Right kidney (tissue), 1 donor: Measurements from ENCODE around the gene DTNA.
A peak's percentile ranks its signal among the peaks of the same experiment; 100 is the strongest.

Source experiments
- DNase-seq: peaks from one replicate; pipeline ENCODE4 v3.0.0-alpha.2; 2016

Gene DTNA

DNA sequence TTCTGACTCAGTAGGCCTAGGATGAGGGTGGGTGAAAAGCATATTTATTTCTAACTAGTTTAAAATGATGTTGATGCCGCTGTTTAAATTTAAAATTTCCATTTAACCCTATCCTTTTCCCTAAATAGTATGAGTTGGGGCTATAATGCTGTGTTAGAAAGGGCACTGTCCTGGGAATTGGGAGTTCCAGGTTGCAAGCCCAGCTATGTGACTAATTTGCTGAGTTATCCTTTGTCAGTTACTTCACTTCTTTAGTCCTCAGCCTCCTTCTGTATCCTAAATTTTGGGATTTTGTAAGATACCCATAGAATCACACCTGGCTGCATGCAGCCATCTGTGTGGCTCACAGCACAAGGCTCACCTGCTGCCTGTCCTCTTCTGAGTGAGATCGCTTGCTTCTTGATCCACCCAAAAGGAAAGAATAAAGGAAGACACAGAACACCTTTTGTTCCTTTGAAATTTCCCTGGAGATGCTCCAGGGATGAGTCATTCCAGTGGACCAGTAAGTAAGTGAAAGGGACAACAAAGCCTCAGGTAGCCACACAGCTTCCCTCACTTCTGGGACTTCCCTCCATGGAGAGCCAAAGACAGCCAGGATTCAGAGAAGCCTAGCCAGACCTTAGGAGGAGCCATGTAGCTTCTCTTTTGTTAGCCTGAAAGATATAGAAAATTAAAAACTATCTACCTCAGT, 97.2 kb downstream of the DTNA start:
- no peak for DNase-seq

DNA sequence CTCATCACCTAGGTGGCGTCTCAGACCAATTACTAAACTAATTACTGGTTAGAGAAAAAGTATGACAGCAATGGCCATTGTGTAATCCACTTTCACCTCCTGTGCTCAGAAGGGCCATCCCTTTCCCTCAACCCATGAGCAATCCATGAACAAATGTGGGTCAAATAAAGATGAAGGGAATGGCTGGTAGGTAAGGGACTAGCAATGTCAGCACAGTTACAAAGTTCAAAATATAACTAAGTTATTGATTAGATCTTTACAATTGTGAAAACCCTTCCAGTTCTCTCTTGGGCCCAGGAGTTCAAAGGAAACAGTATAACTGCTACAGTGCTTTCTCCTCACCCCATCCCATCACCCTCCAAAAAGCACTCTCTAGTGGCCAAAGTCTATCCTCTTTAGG, 98.3 kb downstream of the DTNA start:
- no peak for DNase-seq

DNA sequence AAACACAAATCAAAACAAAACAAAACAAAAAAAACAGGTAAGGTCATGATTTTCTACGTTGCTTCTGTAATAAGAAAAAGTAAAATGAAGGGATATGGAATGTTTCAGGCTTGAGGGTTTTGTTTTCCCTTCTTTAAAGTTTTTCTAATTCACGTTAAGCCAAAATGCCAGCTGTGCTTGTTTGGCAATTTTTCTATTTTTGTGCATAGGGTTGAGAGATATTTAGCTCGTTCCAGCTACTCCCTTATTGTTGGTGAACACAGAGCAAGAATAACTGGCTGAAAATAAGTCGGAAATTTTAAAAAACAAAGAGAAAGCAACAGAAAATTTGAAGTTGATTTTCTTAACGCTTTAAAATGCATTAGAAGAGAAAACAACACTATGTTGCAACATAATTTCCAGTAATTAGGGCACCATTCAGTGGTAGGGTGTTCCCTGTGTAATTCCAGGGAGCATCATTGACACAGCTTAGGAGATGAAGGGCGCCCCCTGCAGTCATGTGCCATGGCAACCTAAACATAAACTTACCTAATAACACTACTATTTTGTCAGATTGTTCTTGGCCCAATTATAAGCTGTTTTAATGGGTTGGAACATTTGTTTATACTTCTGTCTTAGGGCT, 99.5 kb downstream of the DTNA start:
- DNase-seq: no peak

DNA sequence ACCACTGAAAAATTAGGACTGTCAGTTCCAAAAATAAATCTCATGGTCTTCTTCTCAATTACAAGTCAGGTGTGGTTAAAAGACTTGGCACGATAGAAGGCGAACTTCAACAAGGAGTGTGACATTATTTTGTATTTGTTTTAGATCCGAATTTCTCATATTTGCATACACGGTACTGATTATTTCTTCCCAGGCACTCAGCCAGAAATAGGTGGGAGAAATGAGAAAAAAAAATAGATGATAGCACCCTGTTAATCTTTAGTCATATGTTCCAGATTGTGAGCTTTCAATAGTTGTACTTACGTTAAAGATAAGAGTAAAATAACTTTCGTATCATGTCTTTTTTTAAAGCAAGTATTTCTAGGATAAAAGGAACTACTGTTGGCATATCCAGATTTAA, 106.1 kb downstream of the DTNA start:
- no peak for DNase-seq

DNA sequence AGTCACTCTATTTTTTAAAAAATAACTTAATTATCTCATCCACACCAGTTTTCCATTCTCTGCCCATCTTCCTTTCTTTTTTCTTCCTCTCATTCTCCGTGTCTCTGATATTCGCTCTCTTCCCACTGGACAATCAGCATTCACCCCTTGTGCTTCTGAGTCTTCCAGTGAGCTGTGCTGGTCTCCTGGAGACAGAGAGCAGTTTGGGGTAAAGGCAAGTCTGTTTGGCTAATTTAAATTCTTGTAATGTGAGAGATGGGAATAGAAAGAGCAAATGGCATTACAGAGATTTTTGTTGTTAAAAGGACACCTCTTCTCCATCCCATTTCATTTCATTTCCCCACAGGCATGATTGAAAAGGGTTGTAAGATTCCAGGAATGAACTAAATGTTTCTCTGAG, 107.5 kb downstream of the DTNA start:
- DNase-seq: no peak

DNA sequence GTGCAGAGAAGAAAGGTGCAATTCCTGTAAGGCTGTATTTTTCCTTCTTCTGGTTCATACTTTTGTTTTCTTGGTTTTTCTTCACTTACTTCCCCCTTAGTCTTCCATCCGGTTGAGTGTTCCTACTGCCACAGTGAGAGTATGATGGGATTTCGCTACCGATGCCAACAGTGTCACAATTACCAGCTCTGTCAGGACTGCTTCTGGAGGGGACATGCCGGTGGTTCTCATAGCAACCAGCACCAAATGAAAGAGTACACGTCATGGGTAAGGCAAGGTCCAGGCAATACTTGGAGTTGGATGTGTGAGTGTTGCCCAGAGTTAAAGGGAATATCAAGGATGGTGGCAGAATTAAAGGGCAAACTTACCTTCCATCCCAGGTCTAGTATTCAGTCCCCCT, 108.0 kb downstream of the DTNA start:
- no peak for DNase-seq

DNA sequence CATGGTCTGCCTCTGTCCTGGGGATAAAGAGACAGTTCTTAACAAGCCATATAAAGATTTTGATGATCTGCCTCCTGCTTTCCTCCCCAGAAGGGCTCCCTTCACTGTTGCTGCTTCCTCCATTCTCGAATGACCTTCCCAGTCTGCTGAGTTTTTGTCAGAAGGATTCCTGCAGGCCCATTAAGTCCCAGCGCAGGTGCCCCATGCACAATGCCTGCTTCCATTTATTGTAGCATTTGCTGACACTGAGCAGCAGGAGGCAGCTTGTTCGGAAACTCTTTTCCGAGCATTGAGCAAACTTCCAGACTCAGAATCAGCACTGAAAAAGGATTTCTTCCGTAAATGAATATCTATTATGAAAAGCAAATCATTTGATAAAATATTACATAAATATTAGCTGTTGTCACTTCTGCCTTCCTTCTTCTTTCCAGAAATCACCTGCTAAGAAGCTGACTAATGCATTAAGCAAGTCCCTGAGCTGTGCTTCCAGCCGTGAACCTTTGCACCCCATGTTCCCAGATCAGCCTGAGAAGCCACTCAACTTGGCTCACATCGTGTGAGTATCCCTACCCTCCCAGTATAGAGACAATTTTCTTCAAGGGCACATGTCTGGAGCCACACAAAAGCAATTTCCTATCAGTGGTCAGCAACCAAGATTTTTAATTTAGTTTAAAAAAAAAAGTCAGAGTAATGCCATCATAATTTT, 110.4 kb downstream of the DTNA start:
- DNase-seq: no peak

DNA sequence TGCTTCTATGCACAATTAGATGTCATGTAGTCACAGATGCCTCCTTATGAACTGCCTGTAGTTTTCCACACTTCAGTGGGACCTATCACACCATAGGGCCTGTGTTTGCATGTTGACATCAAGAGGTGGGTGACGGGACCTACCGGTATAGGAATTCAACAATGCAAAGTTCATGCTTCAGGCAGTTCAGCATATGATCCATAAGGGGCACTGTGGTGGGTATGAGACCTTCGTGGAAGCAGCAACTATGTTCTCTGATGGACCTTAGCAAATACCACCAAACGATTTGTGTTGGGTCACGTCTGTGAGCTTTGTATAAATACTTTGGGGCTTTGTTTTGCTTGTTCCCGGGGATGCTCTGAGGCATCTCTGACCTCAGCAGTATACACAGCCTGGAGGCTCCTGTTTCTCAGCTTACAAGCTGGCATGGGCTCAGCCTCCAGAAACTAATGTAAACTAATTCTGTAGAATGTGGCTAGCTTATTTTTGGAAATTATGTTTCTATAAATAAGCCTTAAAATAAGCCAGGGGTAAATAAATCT, 111.6 kb downstream of the DTNA start:
- no peak for DNase-seq

DNA sequence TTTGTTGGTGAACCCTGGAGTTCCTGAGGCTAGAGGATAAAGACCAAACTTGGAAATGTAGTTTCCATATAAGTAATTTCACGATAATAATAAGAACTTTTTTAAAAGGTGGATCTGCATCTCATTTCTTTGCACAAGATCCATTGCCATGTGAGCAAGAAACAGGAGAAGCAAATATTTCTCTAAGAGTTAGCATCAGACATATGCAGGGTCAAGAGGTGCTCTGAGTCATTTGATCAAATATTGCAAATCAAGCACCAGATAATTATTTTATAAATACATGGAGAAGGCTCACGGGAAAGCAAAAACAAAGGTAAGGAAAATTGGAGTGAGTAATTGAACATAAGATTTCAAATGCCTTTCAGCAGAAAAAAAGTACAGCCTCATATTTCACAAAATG, 118.0 kb downstream of the DTNA start:
- no peak for DNase-seq

DNA sequence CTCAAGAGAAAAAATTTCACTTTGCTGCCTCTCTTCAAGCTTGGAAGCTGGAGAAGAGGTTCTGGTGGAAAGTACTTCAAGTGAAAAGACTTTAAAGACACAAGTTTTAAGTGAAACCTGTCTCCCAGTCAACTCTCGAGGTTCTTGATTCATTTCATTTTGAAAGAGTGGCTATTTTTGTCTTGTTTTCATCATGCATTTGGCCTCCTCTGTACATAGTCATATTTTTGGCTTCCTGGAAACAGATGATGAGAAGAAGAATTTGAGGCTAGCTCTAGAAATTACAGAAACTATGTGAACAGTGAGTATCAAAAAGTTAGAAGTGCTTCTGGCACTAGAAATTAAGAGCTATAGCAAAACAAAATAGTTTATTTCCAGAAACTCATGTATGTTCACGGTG, 124.8 kb downstream of the DTNA start:
- DNase-seq: no peak

DNA sequence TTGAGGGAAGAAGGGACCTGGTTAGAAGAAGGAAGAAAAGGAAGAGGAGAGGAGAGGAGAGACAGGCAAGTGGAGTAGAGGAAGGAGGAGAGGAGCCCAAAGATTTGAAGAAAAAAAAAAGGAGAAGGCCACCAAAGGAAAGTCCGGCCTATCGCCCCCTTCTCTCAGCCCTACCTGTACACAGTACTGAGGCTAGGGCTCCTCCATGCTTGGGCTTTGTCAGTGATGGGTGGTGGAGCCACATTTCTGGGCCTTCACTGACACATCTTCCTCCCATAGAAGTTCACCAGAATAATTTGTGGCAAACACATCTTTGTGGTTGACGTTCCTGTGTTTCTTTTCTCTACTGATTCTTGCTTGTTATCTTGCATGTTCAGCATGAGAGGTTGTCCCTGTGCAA, 125.4 kb downstream of the DTNA start:
- DNase-seq: no peak

DNA sequence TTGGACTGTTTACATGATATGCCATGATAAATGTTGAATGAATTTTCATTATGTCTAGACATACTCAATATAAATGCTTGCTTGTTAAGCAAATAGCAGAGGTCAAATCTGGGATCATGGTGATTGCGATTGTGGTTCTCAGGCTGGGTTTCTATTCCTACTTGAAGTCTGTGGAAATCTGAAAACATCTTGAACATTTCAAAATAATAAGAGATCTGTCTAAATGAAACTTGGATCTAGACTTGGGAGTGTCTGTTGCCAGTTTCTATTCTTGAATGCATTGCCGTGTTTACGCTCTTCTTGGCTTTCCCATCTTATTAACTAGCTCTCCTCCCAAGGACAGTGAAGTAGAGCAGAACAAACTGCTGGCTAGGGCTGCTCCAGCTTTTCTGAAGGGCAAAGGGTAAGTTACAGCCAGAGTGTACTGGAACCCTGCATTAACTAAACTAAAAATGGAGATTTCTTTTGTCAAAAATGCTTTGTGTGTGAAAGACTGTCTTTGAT, 127.7 kb downstream of the DTNA start:
- DNase-seq: peak; percentile 15

DNA sequence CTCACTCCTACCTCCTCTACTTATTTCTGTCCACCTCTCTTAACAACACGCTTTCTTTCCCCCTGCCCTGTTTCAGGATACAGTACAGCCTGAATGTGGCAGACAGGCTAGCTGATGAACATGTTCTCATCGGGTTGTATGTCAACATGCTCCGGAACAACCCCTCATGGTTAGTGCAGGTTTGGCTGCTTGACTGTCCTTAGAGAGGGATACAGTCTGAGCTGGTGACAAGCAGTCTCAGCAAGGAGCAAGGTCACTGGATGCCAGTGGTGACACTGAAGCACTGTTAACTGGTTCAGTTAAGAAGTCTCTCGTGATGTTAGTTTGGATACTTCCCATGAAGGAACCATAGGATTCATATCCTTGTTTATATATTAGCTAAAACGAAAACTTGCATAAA, 128.6 kb downstream of the DTNA start:
- DNase-seq: no peak

DNA sequence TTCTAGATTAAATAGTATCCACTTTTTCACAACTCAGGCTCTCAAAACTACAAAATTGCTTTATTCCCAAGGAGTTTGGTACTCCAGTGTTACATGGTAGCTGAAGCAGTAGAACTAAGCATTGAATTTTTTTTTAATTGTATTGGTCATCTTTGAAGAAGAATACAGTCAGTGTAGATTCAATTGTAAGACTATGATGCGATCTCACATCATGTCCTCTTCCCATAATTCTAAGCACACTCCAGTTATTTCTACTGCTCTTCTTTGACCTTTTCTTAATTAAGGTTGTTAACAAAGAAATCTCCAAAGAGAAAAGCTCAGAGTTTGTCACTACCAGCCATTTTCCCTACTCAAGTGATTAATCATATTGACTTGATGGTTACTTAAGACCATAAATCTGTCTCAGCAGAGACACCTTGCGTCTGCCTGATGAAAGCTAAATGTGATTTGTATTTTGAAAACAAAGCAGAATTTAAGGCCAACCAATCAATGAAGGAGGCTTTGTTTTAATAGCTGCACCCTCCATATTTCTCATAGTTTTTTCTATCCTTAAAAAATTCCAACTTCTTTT, 130.2 kb downstream of the DTNA start:
- no peak for DNase-seq

DNA sequence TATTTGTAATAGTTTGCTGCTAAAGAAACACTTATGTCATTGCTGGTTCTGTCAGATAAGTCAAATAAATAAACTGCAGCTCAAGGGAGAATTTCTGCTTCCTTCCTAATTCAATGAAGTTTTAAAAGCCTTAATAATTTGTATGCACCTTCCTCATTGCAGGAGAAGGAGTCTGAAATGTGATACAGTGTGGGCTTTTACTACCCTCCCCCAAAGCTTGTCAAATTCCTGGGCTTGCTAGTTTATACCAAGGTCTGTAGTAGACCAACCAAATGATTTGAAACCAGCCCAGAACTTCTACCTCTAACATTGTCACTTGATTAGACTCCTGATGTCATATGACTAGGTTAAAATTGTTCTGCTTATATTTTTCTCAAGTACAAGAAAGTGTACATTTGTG, 131.8 kb downstream of the DTNA start:
- DNase-seq: no peak

DNA sequence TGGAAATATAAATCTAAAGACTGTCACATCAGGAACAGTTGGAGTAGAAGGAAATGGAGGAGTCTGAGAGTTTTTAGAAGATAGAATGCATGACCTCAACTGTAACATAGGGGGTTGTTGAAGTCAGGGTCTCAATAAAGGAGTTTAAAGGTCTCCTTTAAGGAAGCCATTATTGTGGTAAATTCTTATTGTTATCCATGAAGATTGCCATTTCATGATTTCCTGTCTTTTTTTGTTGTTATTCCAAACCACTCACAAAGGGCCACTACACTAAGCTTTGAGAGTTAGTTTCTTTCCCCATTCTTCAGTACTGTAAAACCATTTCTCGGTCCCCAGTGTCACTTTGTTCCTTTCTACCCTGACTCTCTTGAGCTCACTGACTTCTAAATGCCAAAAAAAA, 134.0 kb downstream of the DTNA start:
- DNase-seq: no peak

DNA sequence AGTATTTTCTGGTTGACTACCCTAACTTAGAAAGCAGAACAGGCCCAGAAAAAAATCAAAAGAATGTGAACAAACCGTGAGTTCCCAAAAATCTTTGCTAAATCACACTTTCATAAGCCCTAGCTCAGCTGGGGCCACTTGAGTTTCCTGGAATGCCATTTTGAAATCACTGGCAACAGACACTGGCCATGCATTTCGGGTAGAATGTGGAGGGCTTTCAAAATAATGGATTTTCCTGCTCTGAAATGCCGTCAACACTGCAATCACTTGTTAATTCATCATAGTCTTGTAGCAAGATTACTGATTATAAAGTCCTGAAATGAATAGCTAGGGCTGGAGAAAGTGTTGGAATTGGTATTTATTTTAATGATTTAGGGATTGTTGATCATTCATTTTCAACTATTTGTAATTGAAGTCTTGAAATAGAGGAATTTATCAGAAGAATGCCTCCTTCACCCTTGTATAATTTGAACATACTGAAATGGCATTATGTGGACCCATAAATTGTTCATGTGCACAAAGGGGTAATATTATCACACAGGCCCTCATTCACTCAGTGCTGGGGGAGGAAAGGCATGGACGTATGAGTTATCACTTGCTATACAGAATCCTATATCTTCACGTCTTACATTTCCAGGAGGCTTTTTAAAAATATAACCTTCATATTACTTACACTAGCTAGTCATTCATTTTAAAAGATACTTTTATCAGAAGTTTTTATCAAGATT, 134.8 kb downstream of the DTNA start:
- no peak for DNase-seq

DNA sequence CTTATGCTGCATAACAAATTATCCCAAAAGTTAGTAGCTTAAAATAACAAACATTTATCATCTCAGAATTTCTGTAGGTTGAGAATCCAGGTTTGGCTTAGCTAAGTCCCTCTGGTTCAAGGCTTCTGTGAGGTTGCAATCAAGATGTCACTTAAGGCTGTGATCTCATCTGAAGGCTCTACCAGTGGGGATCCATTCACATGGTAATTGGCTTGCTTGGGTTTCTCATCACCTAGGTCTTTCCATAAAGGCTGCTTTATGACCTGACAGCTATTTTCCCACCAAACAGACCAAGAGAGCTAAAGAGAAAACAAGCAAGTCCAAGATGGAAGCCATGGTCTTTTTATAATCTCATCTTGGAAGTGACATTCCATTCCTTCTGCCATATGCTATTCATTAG, 137.3 kb downstream of the DTNA start:
- DNase-seq: no peak

DNA sequence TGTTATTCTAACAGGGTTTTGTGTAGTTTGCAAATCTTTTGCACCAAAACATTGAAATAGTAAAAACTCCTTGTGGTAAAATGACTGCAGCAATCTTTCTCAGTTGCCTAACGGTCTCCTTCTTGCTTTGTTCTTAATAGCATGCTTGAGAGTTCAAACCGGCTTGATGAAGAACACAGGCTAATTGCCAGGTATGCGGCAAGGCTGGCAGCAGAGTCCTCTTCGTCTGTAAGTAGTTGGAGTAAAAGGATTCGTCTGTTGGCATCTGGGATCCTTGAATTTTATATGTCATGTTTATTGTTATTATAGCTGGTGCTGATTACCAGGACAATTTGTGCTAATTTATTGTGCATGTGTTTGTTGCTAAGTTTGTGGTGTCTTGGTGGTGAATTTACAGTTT, 138.1 kb downstream of the DTNA start:
- no peak for DNase-seq

DNA sequence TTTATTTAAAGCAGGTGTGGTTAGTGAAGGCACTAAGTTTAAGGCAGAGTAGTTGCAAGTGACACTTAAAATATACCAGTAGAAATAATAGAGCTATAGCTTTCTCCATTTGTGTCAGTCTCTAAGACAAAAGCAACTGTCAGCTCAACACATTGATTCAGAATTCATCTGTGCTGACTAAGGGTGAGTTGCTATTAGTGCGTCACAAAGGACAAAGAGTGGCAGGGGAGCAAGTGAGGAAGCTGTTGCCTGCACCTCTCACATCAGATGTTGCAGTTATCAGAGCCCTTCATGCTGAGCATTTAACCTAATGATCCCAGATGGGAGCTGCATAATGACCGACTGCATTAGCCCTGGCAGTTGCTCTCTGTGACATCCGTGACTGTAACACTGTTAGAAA, 138.6 kb downstream of the DTNA start:
- no peak for DNase-seq

DNA sequence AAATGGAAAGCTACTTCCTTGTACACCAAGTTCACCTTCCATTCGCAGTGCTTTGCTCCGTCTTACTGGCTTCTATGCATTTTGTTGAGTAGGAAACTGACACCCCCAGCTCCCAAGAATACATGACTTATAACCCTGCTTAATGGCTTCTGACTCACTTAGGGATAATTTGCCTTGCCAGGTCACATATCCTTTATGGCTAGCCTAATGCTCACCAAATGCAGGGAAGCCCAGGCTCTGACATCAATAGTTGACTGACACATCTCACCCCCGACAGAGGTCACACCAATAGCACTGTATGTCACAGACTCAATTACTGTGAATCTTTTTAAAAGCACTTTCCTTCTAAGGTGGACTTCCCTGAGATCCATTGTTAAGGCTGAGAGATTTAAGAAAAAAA, 147.2 kb downstream of the DTNA start:
- no peak for DNase-seq

DNA sequence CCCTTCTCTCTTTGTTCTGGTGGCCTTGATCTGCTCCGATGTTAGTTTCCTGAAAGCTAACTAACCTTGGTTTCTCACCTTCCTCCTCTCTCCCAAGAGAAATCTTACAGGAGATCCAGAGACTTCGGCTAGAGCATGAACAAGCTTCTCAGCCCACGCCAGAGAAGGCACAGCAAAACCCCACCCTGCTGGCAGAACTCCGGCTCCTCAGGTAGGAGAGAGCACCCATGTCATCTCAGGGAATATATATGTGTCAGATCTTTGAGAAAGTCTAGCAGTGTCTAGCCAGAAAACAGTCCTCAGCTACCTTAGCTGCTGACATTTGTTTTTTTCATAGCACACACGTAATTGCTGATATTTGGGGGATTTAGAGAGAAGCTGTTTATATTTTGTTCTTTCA, 148.1 kb downstream of the DTNA start:
- no peak for DNase-seq

DNA sequence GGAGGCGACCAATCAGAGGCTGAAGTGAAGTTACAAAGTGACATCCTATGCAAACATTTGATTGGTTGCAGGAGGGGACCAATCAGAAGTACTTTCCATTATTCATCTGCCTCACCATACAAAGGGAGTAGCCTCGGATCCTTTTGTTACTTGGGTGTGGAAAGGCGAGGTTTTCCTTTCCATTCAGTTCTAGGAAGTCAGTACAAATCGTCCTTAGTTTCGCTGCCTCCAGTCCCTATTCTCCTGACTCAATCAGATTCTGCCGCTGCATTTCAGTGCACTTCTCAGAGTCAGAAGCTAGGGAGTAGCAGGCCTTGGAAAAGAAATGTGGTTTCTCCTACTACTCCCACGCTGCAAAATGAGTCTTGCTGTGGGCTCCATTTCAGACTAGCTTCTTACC, 149.4 kb downstream of the DTNA start:
- DNase-seq: no peak
